ENCODE measurements around the gene SRSF4. TPM values are rescaled to one million over a fixed set of nuclear protein-coding genes. Genes with fewer than 3 reads are reported as not detected.
A peak's percentile ranks its signal among the peaks of the same experiment; 100 is the strongest.

The SRSF4 gene
- total and polyA plus RNA-seq, 2 donors (not counting 3 experiments of a cell fraction or from before 2014, with no cell fraction given): 45.6 to 108 TPM

GRCh38 chr1:29162025-29162424, 19.7 kb downstream of the SRSF4 start:
- H3K9me3 ChIP-seq (replicated peaks; ENCODE audit: control insufficient read depth, insufficient read depth, low read length): no peaks in the 10 kb centered on the region
- H3K27ac ChIP-seq (ENCODE audit: insufficient read depth, low read depth, low read length): no peak overlapping the region
- POLR2A ChIA-PET: no interaction called here
- no peak overlapping the region for H3K9ac ChIP-seq (replicated peaks; ENCODE audit: extremely low read depth, insufficient read depth, low read length)
- FAIRE-seq (peak; percentile 63), DNase-seq (ENCODE audit: low read depth, low spot score) (no peak)
- TF ChIP-seq POLR2AphosphoS5 (IDR thresholded peaks at IDR 0.05; ENCODE audit: insufficient read depth, low read depth, low read length) (no peak), POLR2A (IDR thresholded peaks at IDR 0.05; ENCODE audit: low read depth, low read length) (no peak), FOS (IDR thresholded peaks at IDR 0.05; ENCODE audit: borderline replicate concordance, insufficient read depth, low read length) (no peak), GATA2 (IDR thresholded peaks at IDR 0.05; ENCODE audit: insufficient read depth, insufficient read length, low read depth, low read length) (no peak), MYC (IDR thresholded peaks at IDR 0.05; ENCODE audit: low read depth, low read length) (no peak), MAX (IDR thresholded peaks at IDR 0.05; ENCODE audit: insufficient read depth, insufficient read length) (no peak), JUN (IDR thresholded peaks at IDR 0.05; ENCODE audit: borderline replicate concordance, insufficient read depth, insufficient read length, low read depth) (no peak), EZH2 (IDR thresholded peaks at IDR 0.05; ENCODE audit: borderline replicate concordance, low read depth, low read length, severe bottlenecking) (no peak), CTCF (IDR thresholded peaks at IDR 0.05; ENCODE audit: extremely low read depth in 1 of 2, insufficient read depth in 1 of 2, low read depth in 1 of 2, low read length in 2 of 2) (no peak)
- BruUV-seq (replicated peaks): no TSS peak
- dilution Hi-C loops (cut with MboI; ENCODE audit: extremely low pct_ligation_motif_present, low sequenced_read_pairs) (no loop called here), intact Hi-C loops (cut with micrococcal nuclease) (no loop called here)
- no peaks in the 10 kb centered on the region for H3K4me1 ChIP-seq (ENCODE audit: control insufficient read depth, extremely low read depth, insufficient read depth, low read length)
- H3K9me1 ChIP-seq (replicated peaks; ENCODE audit: control insufficient read depth, extremely low read depth, insufficient read depth, low read length): no peaks in the 10 kb centered on the region
- CTCF ChIA-PET: interaction anchor here (1.6 kb wide), 1 partner anchor 8 kb away, joined by 3 read pairs; no protein-coding TSS in a partner anchor
- H2AFZ ChIP-seq (ENCODE audit: low read depth, low read length): no peak overlapping the region
- H3K4me2 ChIP-seq (ENCODE audit: insufficient read depth, low read length): no peak overlapping the region
- H3K27me3 ChIP-seq (ENCODE audit: control insufficient read depth in 2 of 2, insufficient read depth in 2 of 2, low read length in 2 of 2): no peaks in the 10 kb centered on the region
- no peak overlapping the region for H3K4me3 ChIP-seq (replicated peaks in 1 of 3; ENCODE audit: insufficient read depth in 1 of 3, low read depth in 1 of 3, low read length in 3 of 3)
- peaks cover 17 to 18% of the 10 kb centered on the region in 2 experiments for H3K36me3 ChIP-seq (ENCODE audit: control insufficient read depth in 2 of 2, extremely low read depth in 1 of 2, insufficient read depth in 2 of 2, low read length in 2 of 2)
- H3K79me2 ChIP-seq (ENCODE audit: control insufficient read depth, insufficient read depth, low read length): peaks cover 73% of the 10 kb centered on the region
- peaks cover 8% of the 10 kb centered on the region for H4K20me1 ChIP-seq (replicated peaks; ENCODE audit: control insufficient read depth, extremely low read depth, insufficient read depth, low read length)
